KG1 (cell line): ENCODE data around the gene SUPT3H.
"Not testable (repeated sequence)": the region's sequence is repeated elsewhere in the genome, so short reads cannot be mapped to it uniquely, and the experiment has no call there.

Experiments used
- DNase-seq: peaks from one replicate; lab custom pipeline; 2025; lab: John Stamatoyannopoulos, UW

The SUPT3H gene

DNA sequence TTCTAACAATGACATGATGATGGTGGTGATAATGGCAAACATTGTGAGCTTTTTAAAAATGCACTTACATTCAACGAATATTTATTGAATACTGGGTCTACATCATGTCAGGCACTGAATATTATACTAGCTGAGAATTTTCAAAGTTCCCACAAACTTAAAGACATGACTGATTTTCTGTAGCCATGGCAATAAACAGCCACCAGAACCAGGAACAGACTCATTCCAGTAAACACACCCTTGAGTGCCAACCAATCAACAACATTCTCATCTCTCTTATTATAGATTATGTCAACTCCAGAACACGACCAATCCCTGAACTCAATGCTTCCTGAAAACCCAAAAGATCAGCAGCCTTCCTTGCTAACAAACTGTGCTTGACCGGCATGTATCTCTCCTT lies 262.0 kb downstream of the SUPT3H start:
- no peak for DNase-seq

DNA sequence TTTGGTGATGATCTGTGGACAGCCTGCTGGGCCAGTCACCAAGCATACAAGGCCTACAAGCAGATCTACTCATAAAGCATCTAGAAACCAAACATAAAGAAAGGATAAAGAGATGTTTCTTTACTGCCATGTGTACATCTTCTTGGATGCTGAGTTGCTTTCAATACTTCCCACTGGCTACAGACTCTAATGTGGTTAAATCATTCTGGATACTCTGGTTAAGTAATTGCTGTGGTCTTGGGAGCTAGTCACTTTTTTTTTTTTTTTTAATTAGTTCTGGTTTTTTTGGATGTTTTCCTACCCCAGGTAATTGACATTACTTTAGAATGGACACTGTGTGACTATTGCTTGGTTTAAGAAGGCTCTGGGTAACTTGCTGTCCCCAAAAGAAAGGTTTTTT lies 265.0 kb downstream of the SUPT3H start:
- no peak for DNase-seq

GRCh38 chr6:45109551-45109950 lies 268.2 kb downstream of the SUPT3H start:
- DNase-seq, result no peak

GRCh38 chr6:45105170-45105820 lies 272.4 kb downstream of the SUPT3H start:
- no peak for DNase-seq

DNA sequence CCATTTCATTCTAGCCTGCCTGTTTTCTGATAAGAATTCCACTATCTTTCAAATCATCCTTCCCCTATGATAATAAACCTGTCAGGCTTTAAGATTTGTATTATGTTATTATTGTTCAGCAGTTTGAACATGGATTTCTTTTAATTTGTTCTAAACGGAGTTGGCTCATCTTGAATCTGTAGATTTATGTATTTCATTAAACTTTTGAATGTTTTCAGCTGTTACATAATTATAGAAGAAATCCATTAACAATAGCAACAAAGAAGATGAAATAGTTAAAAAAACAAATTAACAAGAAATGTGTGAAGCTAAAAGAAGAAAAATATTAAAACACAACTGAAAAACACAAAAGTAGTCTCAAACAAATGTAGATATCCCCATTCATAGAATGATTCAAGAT lies 273.3 kb downstream of the SUPT3H start:
- DNase-seq, result no peak

GRCh38 chr6:45098256-45098655 lies 279.5 kb downstream of the SUPT3H start:
- no peak for DNase-seq

- no peak for DNase-seq
Observed at GRCh38 chr6:45094831-45095230, 282.9 kb downstream of the SUPT3H start.

DNA sequence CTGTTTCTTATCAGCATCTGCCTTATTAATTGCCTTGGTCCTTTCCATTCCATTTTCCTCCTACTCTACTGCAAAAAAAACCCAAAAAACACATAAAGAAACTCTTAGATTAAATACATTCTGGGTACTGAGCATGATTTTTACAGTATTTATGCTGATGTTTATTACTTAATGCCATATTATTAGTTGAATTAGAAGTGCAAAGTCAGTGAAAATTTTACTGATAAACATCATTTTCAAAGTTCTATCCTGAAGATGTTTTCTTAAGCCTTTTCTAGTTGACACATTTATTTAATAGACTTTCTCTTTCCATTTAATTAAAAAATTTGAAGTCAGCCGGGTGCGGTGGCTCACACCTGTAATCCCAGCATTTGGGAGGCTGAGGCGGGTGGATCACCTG lies 285.6 kb downstream of the SUPT3H start:
- DNase-seq, result no peak

GRCh38 chr6:45086360-45087084 lies 291.2 kb downstream of the SUPT3H start:
- no peak for DNase-seq

GRCh38 chr6:45084257-45084656 lies 293.5 kb downstream of the SUPT3H start:
- DNase-seq, result no peak

GRCh38 chr6:45082091-45082490 lies 295.6 kb downstream of the SUPT3H start:
- DNase-seq, result no peak

DNA sequence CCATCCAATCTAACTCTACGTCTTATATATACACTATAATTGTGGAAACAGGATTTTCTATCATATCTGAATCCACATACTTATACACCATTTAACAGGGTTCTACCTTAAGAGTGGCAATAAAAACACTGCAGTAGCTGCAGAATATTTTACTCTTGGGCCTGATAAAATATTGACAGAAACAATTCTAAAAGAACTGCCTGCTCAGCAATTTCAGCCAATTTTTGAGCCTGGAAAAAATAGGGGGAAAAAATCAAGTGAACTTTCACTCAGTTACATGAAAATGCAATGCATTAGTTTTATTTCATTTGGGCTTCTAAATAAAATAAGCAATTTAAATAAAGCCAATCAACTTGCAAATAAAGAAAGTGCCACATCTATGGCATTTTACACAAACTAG lies 296.1 kb downstream of the SUPT3H start:
- DNase-seq, result no peak

GRCh38 chr6:45078432-45078831 lies 299.3 kb downstream of the SUPT3H start:
- no peak for DNase-seq

DNA sequence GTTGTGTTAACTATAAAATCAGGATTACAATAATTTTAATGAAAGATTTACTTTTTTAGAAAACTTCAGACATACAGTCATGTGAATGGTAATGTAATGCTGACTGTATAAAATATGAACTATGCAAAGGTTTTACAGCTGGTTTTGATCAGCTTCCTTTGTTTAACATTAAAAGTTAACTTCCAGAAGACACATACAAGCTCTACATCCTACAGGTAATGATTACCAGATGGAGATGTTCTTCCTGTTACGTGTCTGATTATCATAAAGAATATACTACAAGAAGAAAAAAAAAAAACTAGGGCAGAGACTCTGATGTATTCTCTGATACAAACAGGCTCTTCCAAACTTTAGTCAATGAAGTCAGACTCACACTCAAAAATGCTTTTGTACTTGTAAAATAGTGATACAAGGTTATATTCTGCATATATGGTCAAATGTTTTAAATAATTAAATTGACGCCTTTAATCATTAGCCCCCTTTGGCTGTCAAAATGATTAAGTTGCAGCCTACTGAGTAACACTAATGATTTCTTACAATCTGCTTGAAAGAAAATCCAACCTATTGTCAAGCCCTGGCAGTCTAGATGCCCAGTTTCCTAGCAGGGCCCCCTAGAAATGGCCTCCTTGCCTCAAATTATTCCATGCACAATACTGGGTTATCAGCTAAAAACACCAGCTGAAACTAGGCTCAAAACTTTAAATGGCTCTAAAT lies 301.4 kb downstream of the SUPT3H start:
- DNase-seq, result no peak

- DNase-seq, result no peak
Observed at GRCh38 chr6:45075246-45075645, 302.5 kb downstream of the SUPT3H start.

DNA sequence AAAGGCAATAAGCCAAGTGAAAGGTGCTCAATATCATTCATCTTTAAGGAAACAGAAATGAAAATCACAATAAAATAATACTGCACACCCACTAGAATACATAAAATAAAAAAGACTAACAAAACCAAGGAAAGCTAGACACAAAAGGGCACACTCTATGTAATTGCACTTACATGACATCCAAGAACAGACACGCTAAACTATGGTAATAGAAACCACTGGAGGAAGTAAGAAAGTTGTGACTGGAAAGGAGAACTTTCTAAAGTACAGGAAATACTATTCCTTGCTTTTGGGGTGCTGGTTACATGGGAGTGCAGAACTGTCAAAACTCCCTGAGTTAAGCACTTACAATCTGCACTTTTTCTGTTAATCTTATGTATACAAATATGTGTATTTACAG lies 303.3 kb downstream of the SUPT3H start:
- DNase-seq, result no peak

- no peak for DNase-seq
Observed at GRCh38 chr6:45073771-45074170, 304.0 kb downstream of the SUPT3H start.

- DNase-seq, result no peak
Observed at GRCh38 chr6:45072673-45073072, 305.1 kb downstream of the SUPT3H start.

DNA sequence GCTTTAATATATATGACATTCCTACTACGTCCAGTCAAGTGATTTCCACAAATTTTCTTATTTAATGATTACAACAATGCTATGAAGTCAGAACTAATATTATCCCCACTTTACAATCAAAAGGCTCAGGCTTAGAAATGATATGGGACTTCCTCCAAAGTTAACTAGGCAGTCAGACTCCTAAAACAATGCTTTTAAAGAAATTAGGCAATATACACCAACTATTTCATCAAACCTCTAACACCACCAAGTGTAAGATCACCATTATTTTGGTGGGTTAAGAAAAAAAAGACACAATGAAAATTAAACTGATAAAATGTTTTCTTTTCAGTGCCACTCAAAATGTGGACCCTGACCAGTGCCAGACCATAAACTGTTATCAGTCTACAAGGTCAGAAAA lies 305.7 kb downstream of the SUPT3H start:
- no peak for DNase-seq

- DNase-seq, result no peak
Observed at GRCh38 chr6:45069091-45069490, 308.6 kb downstream of the SUPT3H start.

DNA sequence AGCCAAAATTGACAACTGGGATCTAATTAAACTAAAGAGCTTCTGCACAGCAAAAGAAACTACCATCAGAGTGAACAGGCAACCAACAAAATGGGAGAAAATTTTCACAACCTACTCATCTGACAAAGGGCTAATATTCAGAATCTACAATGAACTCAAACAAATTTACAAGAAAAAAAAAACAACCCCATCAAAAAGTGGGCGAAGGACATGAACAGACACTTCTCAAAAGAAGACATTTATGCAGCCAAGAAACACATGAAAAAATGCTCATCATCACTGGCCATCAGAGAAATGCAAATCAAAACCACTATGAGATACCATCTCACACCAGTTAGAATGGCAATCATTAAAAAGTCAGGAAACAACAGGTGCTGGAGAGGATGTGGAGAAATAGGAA lies 310.3 kb downstream of the SUPT3H start:
- DNase-seq, result not testable (repeated sequence)

DNA sequence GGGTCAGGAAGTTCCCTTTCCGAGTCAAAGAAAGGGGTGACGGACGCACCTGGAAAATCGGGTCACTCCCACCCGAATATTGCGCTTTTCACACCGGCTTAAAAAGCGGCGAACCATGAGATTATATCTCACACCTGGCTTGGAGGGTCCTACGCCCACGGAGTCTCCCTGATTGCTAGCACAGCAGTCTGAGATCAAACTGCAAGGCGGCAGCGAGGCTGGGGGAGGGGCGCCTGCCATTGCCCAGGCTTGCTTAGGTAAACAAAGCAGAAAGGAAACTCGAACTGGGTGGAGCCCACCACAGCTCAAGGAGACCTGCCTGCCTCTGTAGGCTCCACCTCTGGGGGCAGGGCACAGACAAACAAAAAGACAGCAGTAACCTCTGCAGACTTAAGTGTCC lies 315.1 kb downstream of the SUPT3H start:
- DNase-seq, result not testable (repeated sequence)

- DNase-seq, result no peak
Observed at GRCh38 chr6:45057711-45058110, 320.0 kb downstream of the SUPT3H start.
